HG03460 (cell line): Measurements from ENCODE around the gene BMP3.

Source experiments
- ATAC-seq: cut with Tn5 transposase; IDR thresholded peaks from one replicate; pipeline ENCODE4 v1.9.1; 2021; ENCODE audit not compliant: unreplicated experiment

The BMP3 gene

GRCh38 chr4:81102107-81102506 is 71.6 kb downstream of the BMP3 start:
- no peak for ATAC-seq

GRCh38 chr4:81106150-81106549 is 75.6 kb downstream of the BMP3 start:
- no peak for ATAC-seq
